ENCODE measurements around the gene METTL13. TPM values are rescaled to one million over a fixed set of nuclear protein-coding genes. Genes with fewer than 3 reads are reported as not detected.

METTL13 gene
- total RNA-seq, 2 donors from 2014 or later = 14.8 to 15.0 TPM

GRCh38 chr1:171756856-171757255 is 24.6 kb upstream of the METTL13 start:
- no peak overlapping the region for H3K4me3 ChIP-seq
- H3K36me3 ChIP-seq = no peaks in the 10 kb centered on the region

GRCh38 chr1:171758011-171758410 is 23.4 kb upstream of the METTL13 start:
- TF ChIP-seq CTCF (IDR thresholded peaks at IDR 0.05) = no peak
- Histone ChIP-seq H3K27me3 (no peaks in the 10 kb centered on the region), H3K36me3 (no peaks in the 10 kb centered on the region), H3K27ac (no peak overlapping the region), H3K4me1 (no peaks in the 10 kb centered on the region), H3K9me3 (no peaks in the 10 kb centered on the region), H3K4me3 (no peak overlapping the region)
- DNase-seq (ENCODE audit: low spot score) = no peak

More at GRCh38 chr1:171756856-171757255, 24.6 kb upstream of the METTL13 start:
- Histone ChIP-seq H3K27me3 (no peaks in the 10 kb centered on the region), H3K9me3 (no peaks in the 10 kb centered on the region), H3K27ac (no peak overlapping the region), H3K4me1 (no peaks in the 10 kb centered on the region)
- DNase-seq (ENCODE audit: low spot score) = no peak
- no peak for TF ChIP-seq CTCF (IDR thresholded peaks at IDR 0.05)

DNA sequence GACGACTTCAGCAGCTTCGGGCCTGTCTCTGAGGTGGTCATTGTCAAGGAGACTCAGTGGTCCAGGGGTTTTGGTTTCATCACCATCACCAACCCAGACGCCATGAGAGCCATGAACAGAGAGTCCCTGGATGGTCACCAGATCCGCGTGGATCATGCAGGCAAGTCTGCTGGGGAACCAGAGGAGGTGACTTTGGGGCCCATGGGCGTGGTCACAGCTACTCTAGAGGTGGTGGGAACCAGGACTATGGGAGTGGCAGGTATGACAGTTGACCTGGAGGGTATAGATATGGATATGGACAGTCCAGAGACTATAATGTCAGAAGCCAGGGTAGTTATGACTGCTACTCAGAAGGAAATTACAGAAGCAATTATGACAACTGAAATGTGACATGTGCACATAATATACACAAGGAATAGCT is 19.3 kb upstream of the METTL13 start:
- H3K4me1 ChIP-seq = no peaks in the 10 kb centered on the region
- H3K36me3 ChIP-seq = no peaks in the 10 kb centered on the region
- DNase-seq (ENCODE audit: low spot score) = no peak
- TF ChIP-seq CTCF (IDR thresholded peaks at IDR 0.05) = no peak
- H3K27me3 ChIP-seq = no peaks in the 10 kb centered on the region
- no peak overlapping the region for H3K4me3 ChIP-seq
- H3K27ac ChIP-seq = no peak overlapping the region
- no peaks in the 10 kb centered on the region for H3K9me3 ChIP-seq

DNA sequence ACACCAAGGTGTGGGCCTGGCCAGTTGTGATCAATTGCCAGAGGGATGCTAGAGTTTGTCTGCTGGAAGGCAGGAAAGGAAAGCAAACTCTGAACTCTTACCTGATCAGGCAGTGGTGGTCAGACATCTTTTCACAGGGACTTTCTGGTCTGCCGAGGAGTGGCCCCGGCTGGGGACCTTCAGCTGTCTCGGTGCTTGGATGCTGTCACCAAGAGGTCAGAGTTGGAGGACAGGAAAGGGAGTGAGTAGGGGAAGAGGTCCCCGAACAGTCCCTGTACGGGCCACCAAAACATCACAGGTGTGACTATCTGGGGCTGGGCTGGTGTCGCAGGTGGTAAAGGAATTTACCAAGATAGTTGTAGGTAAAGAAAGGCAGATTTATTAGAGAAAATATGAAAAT is 17.7 kb upstream of the METTL13 start:
- H3K4me1 ChIP-seq = no peaks in the 10 kb centered on the region
- no peak overlapping the region for H3K4me3 ChIP-seq
- no peaks in the 10 kb centered on the region for H3K9me3 ChIP-seq
- no peak for TF ChIP-seq CTCF (IDR thresholded peaks at IDR 0.05)
- H3K27me3 ChIP-seq = no peaks in the 10 kb centered on the region
- no peak for DNase-seq (ENCODE audit: low spot score)
- no peaks in the 10 kb centered on the region for H3K36me3 ChIP-seq
- no peak overlapping the region for H3K27ac ChIP-seq

GRCh38 chr1:171769171-171769570 is 12.3 kb upstream of the METTL13 start:
- TF ChIP-seq CTCF (IDR thresholded peaks at IDR 0.05) = no peak
- Histone ChIP-seq H3K36me3 (no peaks in the 10 kb centered on the region), H3K4me3 (no peak overlapping the region), H3K27ac (no peak overlapping the region), H3K27me3 (no peaks in the 10 kb centered on the region), H3K4me1 (no peaks in the 10 kb centered on the region), H3K9me3 (no peaks in the 10 kb centered on the region)
- DNase-seq (ENCODE audit: low spot score) = no peak

- no peak for DNase-seq (ENCODE audit: low spot score)
- Histone ChIP-seq H3K36me3 (no peaks in the 10 kb centered on the region), H3K4me1 (no peaks in the 10 kb centered on the region), H3K27ac (no peak overlapping the region), H3K27me3 (no peaks in the 10 kb centered on the region), H3K9me3 (no peaks in the 10 kb centered on the region), H3K4me3 (no peak overlapping the region)
- TF ChIP-seq CTCF (IDR thresholded peaks at IDR 0.05) = no peak
Observed at GRCh38 chr1:171769754-171770153, 11.7 kb upstream of the METTL13 start.

Measured in right atrium auricular region (tissue), 2 donors.